Heart right ventricle (tissue), 16 donors: ENCODE data around the gene SLC6A9. TPM values are rescaled to one million over a fixed set of nuclear protein-coding genes. Genes with fewer than 3 reads are reported as not detected.

ENCODE experiments used
- ATAC-seq, 8 donors: fragments of 200-7000 bp; cut with Tn5 transposase; one replicate each; pipeline ENCODE4 v1.9.1; 2020; ENCODE audit warnings: mild to moderate bottlenecking in 8 of 8, moderate library complexity in 8 of 8, moderate number of reproducible peaks in 1 of 8
- DNase-seq, 2 donors: peaks; one replicate each; pipeline ENCODE4 v3.0.0-alpha.2; 2020
- H3K27ac ChIP-seq, 10 donors: fragments of 200-600 bp; sonication (generic) in 2 of 10; one replicate each; pipeline versions ENCODE4 v1.5.0 to v1.8.0; 2020 to 2022; ENCODE audit warnings: mild to moderate bottlenecking in 3 of 10
- H3K27me3 ChIP-seq, 7 donors: fragments of 200-600 bp; one replicate each; pipeline ENCODE4 v1.8.0; 2021 to 2022; ENCODE audit warnings: mild to moderate bottlenecking in 2 of 7
- H3K36me3 ChIP-seq, 9 donors: fragments of 200-600 bp; sonication (generic) in 1 of 9; one replicate each; pipeline versions ENCODE4 v1.5.0 to v1.8.0; 2020 to 2022; ENCODE audit warnings: mild to moderate bottlenecking in 2 of 9
- H3K4me1 ChIP-seq, 9 donors: fragments of 200-600 bp; sonication (generic) in 1 of 9; one replicate each; pipeline versions ENCODE4 v1.5.0 to v1.8.0; 2020 to 2022; ENCODE audit warnings: mild to moderate bottlenecking in 4 of 9
- H3K4me3 ChIP-seq, 10 donors: fragments of 200-600 bp; sonication (generic) in 2 of 10; one replicate each; pipeline versions ENCODE4 v1.5.0 to v1.8.0; 2020 to 2022; ENCODE audit warnings: mild to moderate bottlenecking in 7 of 10, moderate library complexity in 2 of 10
- H3K9me3 ChIP-seq, 11 donors: fragments of 200-600 bp in 10 of 11; sonication (generic) in 2 of 11; one replicate each; pipeline versions ENCODE4 v1.5.0 to v1.8.0; 2013 to 2022; ENCODE audit warnings: mild to moderate bottlenecking in 2 of 11, control low read depth in 1 of 11, moderate library complexity in 1 of 11
- CTCF ChIP-seq, 9 donors: fragments of 200-600 bp; sonication (generic) in 2 of 9; IDR thresholded peaks; one replicate each; pipeline versions ENCODE4 v1.5.0 to v1.8.0; 2021 to 2022; ENCODE audit warnings: antibody characterized with exemption in 9 of 9, mild to moderate bottlenecking in 5 of 9, moderate library complexity in 1 of 9
- WGBS, 2 donors: extraction: QIAGEN DNeasy Blood & Tissue Kit; methylation state at CpG; one replicate each; pipeline ENCODE4 v1.1.7; 2013; ENCODE audit warnings: inconsistent platforms in 1 of 2; 5-methylcytosine and 5-hydroxymethylcytosine counted together
- intact Hi-C, 10 donors: fragments of 100-400 bp; cut with DNase I; formaldehyde crosslinking; loops; one replicate each; pipeline versions ENCODE4 v1.11.1 to v1.14.2; 2022
- polyA plus RNA-seq, 2 donors: library from polyadenylated mRNA; stranded (reverse); fragments of 200-250 nt; gene quantifications; one replicate each; pipeline ENCODE4 v1.2.3, GENCODE V29; 2013
- total RNA-seq, 10 donors: library from RNA; stranded (reverse); fragmentation: NEBNext Ultra II Directional in 3 of 10; extraction: Animal tissue kit (Norgen Biotek cat#: 25700) in 3 of 10; gene quantifications; one replicate each; pipeline versions ENCODE4 v1.2.1 to v1.2.4, GENCODE V29; 2021 to 2023
- donor health status: Arrhythmogenic right ventricular cardiomyopathy.
- donor health status: ischemic (EF 13 %, LVEDD 7.1; RV severe dilation, severe dysfunction).
- donor health status: healthy with polysubstance abuse.
- donor health status: DM: no; HTN: yes; CAD: no.
- donor health status: DM: no; HTN: no; CAD: no.
- donor health status: ischemic (EF 25% LVEDD 6.9; RV normal size, moderate dysfunction).
- donor health status: ischemic (EF 25% LVEDD 5.7; RV mildly dilated, moderate dysfunction).
- donor health status: healthy.
- donor health status: DM: yes; HTN: yes; CAD: no.
- donor health status: Ischemic cardiomyopathy.
- donor health status: ischemic (EF 35%, LVEDD 5.7; RV mildly dilated, moderate dysfunction).
- donor health status: nonischemic (EF 11% LVEDD 7.7; RV severe dilation, severe dysfunction).
- donor health status: DM: yes; HTN: yes; CAD: no.
- donor health status: PGD.
- donor health status: ischemic (EF 29% LVEDD 5.4; RV normal size, mild dysfunction).
- donor health status: nonischemic (EF 23%, LVEDD 6.1; RV moderate dilation, normal function).

The SLC6A9 gene
- total and polyA plus RNA-seq, 12 donors, result 0.32 to 1.7 (median 0.96) TPM

- intact Hi-C loops, result loop anchor here in 4 of 10 donors (2.0 to 10.0 kb wide), 4 partner anchors 25 to 268 kb away; no protein-coding TSS in a partner anchor
- Histone ChIP-seq H3K27ac (peak overlapping the region; percentile 26 to 89 (median 80)), H3K36me3 (no peaks in the 10 kb centered on the region), H3K9me3 (no peaks in the 10 kb centered on the region), H3K4me1 (peaks cover 6 to 40% (median 21%) of the 10 kb centered on the region in 9 donors), H3K4me3 (peak overlapping the region; percentile 68 to 97 (median 82)), H3K27me3 (peaks cover 0 to 11% (median 0%) of the 10 kb centered on the region in 7 donors)
- TF ChIP-seq CTCF (IDR thresholded peaks at IDR 0.05), result no peak
- ATAC-seq (peak; percentile 87 to 93 (median 90)), DNase-seq (peak; percentile 87 to 88)
- WGBS, 2 donors, result 1% methylated on average over 59 to 73 of the region's 75 CpGs
Observed at GRCh38 chr1:44029911-44030604, 1.2 kb downstream of the SLC6A9 start.

GRCh38 chr1:44029260-44029910, 1.9 kb downstream of the SLC6A9 start:
- peak overlapping the region; percentile 68 to 97 (median 82) for H3K4me3 ChIP-seq
- H3K4me1 ChIP-seq, result peaks cover 6 to 33% (median 17%) of the 10 kb centered on the region in 9 donors
- DNase-seq (peak in 1 of 2 donors; percentile 29), ATAC-seq (peak in 6 of 8 donors; percentile 3 to 30 (median 10))
- H3K36me3 ChIP-seq, result no peaks in the 10 kb centered on the region
- H3K9me3 ChIP-seq, result no peaks in the 10 kb centered on the region
- no peak for TF ChIP-seq CTCF (IDR thresholded peaks at IDR 0.05)
- peaks cover 0 to 11% (median 0%) of the 10 kb centered on the region in 7 donors for H3K27me3 ChIP-seq
- WGBS, 2 donors, result 22 to 27% methylated on average over 17 of the region's 17 CpGs
- peak overlapping the region; percentile 26 to 89 (median 80) for H3K27ac ChIP-seq
- intact Hi-C loops, result no loop called here

GRCh38 chr1:44027320-44027719, 3.9 kb downstream of the SLC6A9 start:
- intact Hi-C loops, result no loop called here
- H3K9me3 ChIP-seq, result no peaks in the 10 kb centered on the region
- no peak for TF ChIP-seq CTCF (IDR thresholded peaks at IDR 0.05)

DNA sequence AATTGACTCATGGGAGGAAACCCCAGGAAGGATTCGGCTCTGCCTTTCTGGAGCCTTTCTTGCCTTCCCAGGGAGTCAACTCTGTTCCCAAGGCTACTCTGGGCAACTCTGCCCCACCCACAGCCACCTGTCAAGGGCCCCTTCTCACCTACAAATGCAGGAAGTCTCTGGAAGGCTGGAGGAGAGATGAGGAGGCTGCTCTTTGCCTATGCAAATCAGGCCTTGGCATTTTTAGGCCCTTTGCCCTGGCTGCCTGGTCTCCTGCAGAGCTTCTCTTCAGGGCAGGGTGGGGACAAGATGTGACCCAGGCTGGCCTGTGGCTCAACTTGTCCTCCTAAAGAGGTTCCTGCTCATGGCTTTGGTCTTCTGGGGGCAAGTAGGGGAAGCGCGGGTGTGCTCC, 5.4 kb downstream of the SLC6A9 start:
- Histone ChIP-seq H3K36me3 (no peaks in the 10 kb centered on the region), H3K9me3 (no peaks in the 10 kb centered on the region), H3K4me3 (no peak overlapping the region), H3K4me1 (peaks cover 5 to 25% (median 12%) of the 10 kb centered on the region in 9 donors), H3K27ac (no peak overlapping the region), H3K27me3 (peaks cover 0 to 4% (median 0%) of the 10 kb centered on the region in 7 donors)
- 86 to 88% methylated on average over 3 of the region's 3 CpGs for WGBS, 2 donors
- no peak for ATAC-seq
- TF ChIP-seq CTCF (IDR thresholded peaks at IDR 0.05), result no peak
- no peak for DNase-seq
- intact Hi-C loops, result no loop called here

More at GRCh38 chr1:44027320-44027719, 3.9 kb downstream of the SLC6A9 start:
- 93 to 98% methylated on average over 3 of the region's 3 CpGs for WGBS, 2 donors
- ATAC-seq (no peak), DNase-seq (no peak)
- H3K4me1 ChIP-seq, result peaks cover 6 to 28% (median 16%) of the 10 kb centered on the region in 9 donors
- no peaks in the 10 kb centered on the region for H3K36me3 ChIP-seq
- H3K27me3 ChIP-seq, result peaks cover 0 to 11% (median 0%) of the 10 kb centered on the region in 7 donors
- H3K27ac ChIP-seq, result no peak overlapping the region
- no peak overlapping the region for H3K4me3 ChIP-seq
